H1 (cell line): ENCODE measurements around the gene PRKCZ. TPM values are rescaled to one million over a fixed set of nuclear protein-coding genes. Genes with fewer than 3 reads are reported as not detected.

Experiments used
- CTCF ChIA-PET: fragments of 300-600 bp; sonication (Branson Sonifier 250); formaldehyde crosslinking; loops from one replicate; lab custom pipeline; 2021; ENCODE audit not compliant: partially characterized antibody; lab: Charles Lee
- POLR2A ChIA-PET: fragments of 300-600 bp; sonication (Branson Sonifier 250); formaldehyde crosslinking; loops from one replicate; lab custom pipeline; 2021; ENCODE audit warnings: inconsistent platforms; ENCODE audit not compliant: partially characterized antibody; lab: Charles Lee
- DNase-seq, 2 experiments: peaks; one replicate each; pipeline versions ENCODE4 v3.0.0 to v3.0.0-alpha.2; 2010 to 2022; ENCODE audit warnings: low spot score in 2 of 2, low read depth in 1 of 2, mixed read lengths in 1 of 2
- FAIRE-seq: peaks from 2 replicates; lab custom pipeline; 2011; peaks lifted over from hg19 to GRCh38; lab: Jason Lieb, UNC
- H2AFZ ChIP-seq: 2 replicates; pipeline ENCODE4 v1.8.1; 2012; ENCODE audit warnings: low read length, inconsistent platforms
- H2AK5ac ChIP-seq: 2 replicates; pipeline ENCODE4 v1.6.1; 2013; ENCODE audit warnings: low read depth, low read length
- H2BK120ac ChIP-seq: replicated peaks from 2 replicates; pipeline ENCODE3; 2013; ENCODE audit warnings: low read depth, low read length, inconsistent platforms
- H2BK12ac ChIP-seq: 2 replicates; pipeline ENCODE4 v1.6.1; 2013; ENCODE audit warnings: low read depth, low read length
- H2BK15ac ChIP-seq: 2 replicates; pipeline ENCODE4 v1.6.1; 2013; ENCODE audit warnings: low read length
- H2BK20ac ChIP-seq: 2 replicates; pipeline ENCODE4 v1.6.1; 2013; ENCODE audit warnings: low read length
- H2BK5ac ChIP-seq: 2 replicates; pipeline ENCODE4 v1.6.1; 2013; ENCODE audit warnings: low read depth, low read length
- H3K14ac ChIP-seq: 2 replicates; pipeline ENCODE4 v1.6.1; 2013; ENCODE audit warnings: inconsistent platforms; ENCODE audit not compliant: insufficient read length
- H3K18ac ChIP-seq: 2 replicates; pipeline ENCODE4 v1.6.1; 2013; ENCODE audit warnings: low read length; ENCODE audit errors: extremely low read depth
- H3K23ac ChIP-seq: 2 replicates; pipeline ENCODE4 v1.6.1; 2013; ENCODE audit warnings: inconsistent platforms; ENCODE audit not compliant: insufficient read length
- H3K23me2 ChIP-seq: 2 replicates; pipeline ENCODE4 v1.6.1; 2013; ENCODE audit warnings: low read depth, low read length
- H3K27ac ChIP-seq: 2 replicates; pipeline ENCODE4 v1.6.1; 2011; ENCODE audit warnings: low read depth, low read length, inconsistent platforms
- H3K27me3 ChIP-seq, 4 experiments: replicated peaks in 1 of 4; 1 replicate in 1 of 4; 2 replicates in 3 of 4; pipeline versions ENCODE4 v1.6.1 to v1.8.1; 2011 to 2013; ENCODE audit warnings: low read length in 3 of 4, mild to moderate bottlenecking in 3 of 4, inconsistent platforms in 2 of 4, mixed read lengths in 2 of 4, moderate library complexity in 1 of 4; ENCODE audit not compliant: control insufficient read depth in 3 of 4, insufficient read depth in 3 of 4; ENCODE audit errors: extremely low read depth in 1 of 4
- H3K36me3 ChIP-seq, 4 experiments: 2 replicates each; pipeline versions ENCODE4 v1.6.1 to v1.8.1; 2011 to 2013; ENCODE audit warnings: mild to moderate bottlenecking in 4 of 4, low read length in 3 of 4, moderate library complexity in 2 of 4, control low read depth in 1 of 4, inconsistent platforms in 1 of 4; ENCODE audit not compliant: insufficient read depth in 4 of 4, control insufficient read depth in 2 of 4
- H3K4ac ChIP-seq: replicated peaks from 2 replicates; pipeline ENCODE3; 2013; ENCODE audit warnings: low read length, low read depth, mixed read lengths, inconsistent platforms; ENCODE audit not compliant: insufficient read length
- H3K4me1 ChIP-seq, 4 experiments: replicated peaks in 1 of 4; 1 replicate in 1 of 4; 2 replicates in 3 of 4; pipeline versions ENCODE4 v1.6.1 to v1.8.1; 2011 to 2013; ENCODE audit warnings: low read length in 3 of 4, inconsistent platforms in 2 of 4, mixed read lengths in 1 of 4; ENCODE audit not compliant: insufficient read depth in 4 of 4, control insufficient read depth in 3 of 4
- H3K4me2 ChIP-seq, 2 experiments: 2 replicates each; pipeline versions ENCODE4 v1.6.1 to v1.8.1; 2011 to 2013; ENCODE audit warnings: low read depth in 2 of 2, low read length in 2 of 2, control low read depth in 1 of 2, inconsistent platforms in 1 of 2, mild to moderate bottlenecking in 1 of 2; ENCODE audit not compliant: insufficient read depth in 1 of 2
- H3K4me3 ChIP-seq, 4 experiments: fragments of 200-600, 300-600 bp in 1 of 4; sonication (generic), shearing (Covaris generic), sonication (Bioruptor Twin) in 1 of 4; 2 replicates each; pipeline versions ENCODE4 v1.5.1 to v1.8.1; 2011 to 2016; ENCODE audit warnings: low read length in 4 of 4, low read depth in 3 of 4, control low read depth in 2 of 4, inconsistent platforms in 2 of 4, mild to moderate bottlenecking in 2 of 4, mixed read lengths in 1 of 4, moderate library complexity in 1 of 4; ENCODE audit not compliant: insufficient read depth in 2 of 4; ENCODE audit errors: extremely low read depth in 1 of 4
- H3K56ac ChIP-seq: replicated peaks from 2 replicates; pipeline ENCODE3; 2013; ENCODE audit warnings: low read depth, mild to moderate bottlenecking, mixed read lengths, low read length, inconsistent platforms; ENCODE audit not compliant: insufficient read length
- H3K79me1 ChIP-seq: 2 replicates; pipeline ENCODE4 v1.6.1; 2013; ENCODE audit warnings: low read depth, low read length, control low read depth
- H3K79me2 ChIP-seq, 2 experiments: 2 replicates each; pipeline versions ENCODE4 v1.6.1 to v1.8.1; 2012 to 2013; ENCODE audit warnings: low read length in 2 of 2, mild to moderate bottlenecking in 2 of 2, inconsistent platforms in 1 of 2; ENCODE audit not compliant: insufficient read depth in 2 of 2, control insufficient read depth in 1 of 2
- H3K9ac ChIP-seq, 4 experiments: replicated peaks in 1 of 4; 1 replicate in 1 of 4; 2 replicates in 3 of 4; pipeline versions ENCODE4 v1.6.1 to v1.8.1; 2011 to 2013; ENCODE audit warnings: low read depth in 3 of 4, low read length in 3 of 4, control low read depth in 2 of 4, mild to moderate bottlenecking in 2 of 4, moderate library complexity in 2 of 4, inconsistent platforms in 1 of 4; ENCODE audit errors: extremely low read depth in 1 of 4
- H3K9me3 ChIP-seq, 2 experiments: 2 replicates each; pipeline versions ENCODE4 v1.6.1 to v1.8.1; 2012 to 2013; ENCODE audit warnings: mild to moderate bottlenecking in 2 of 2, moderate library complexity in 2 of 2, control low read depth in 1 of 2, inconsistent platforms in 1 of 2, low read depth in 1 of 2, low read length in 1 of 2, mixed read lengths in 1 of 2; ENCODE audit not compliant: insufficient read depth in 2 of 2
- H4K20me1 ChIP-seq, 2 experiments: replicated peaks in 1 of 2; 2 replicates each; pipeline versions ENCODE3 to v1.8.1; 2011 to 2013; ENCODE audit warnings: inconsistent platforms in 2 of 2, low read length in 2 of 2, mild to moderate bottlenecking in 1 of 2; ENCODE audit not compliant: insufficient read depth in 2 of 2, control insufficient read depth in 1 of 2
- H4K5ac ChIP-seq: 2 replicates; pipeline ENCODE4 v1.6.1; 2013; ENCODE audit warnings: low read length, low read depth, mixed read lengths, inconsistent platforms; ENCODE audit not compliant: insufficient read length
- H4K8ac ChIP-seq: 2 replicates; pipeline ENCODE4 v1.8.0; 2013; ENCODE audit warnings: mild to moderate bottlenecking, moderate library complexity, low read length, inconsistent platforms; ENCODE audit not compliant: insufficient read depth; ENCODE audit errors: extremely low read depth
- H4K91ac ChIP-seq: replicated peaks from 2 replicates; pipeline ENCODE3; 2013; ENCODE audit warnings: low read length, mixed read lengths, inconsistent platforms; ENCODE audit not compliant: insufficient read length
- ATF2 ChIP-seq: IDR thresholded peaks from 2 replicates; pipeline ENCODE4 v1.6.1; 2012; ENCODE audit warnings: low read length, inconsistent platforms
- ATF3 ChIP-seq: IDR thresholded peaks from 2 replicates; pipeline ENCODE4 v1.6.1; 2011; ENCODE audit warnings: low read depth, mild to moderate bottlenecking, low read length; ENCODE audit not compliant: insufficient read depth
- CBX8 ChIP-seq: fragments of 300-800, 300-1000 bp; sonication (generic); IDR thresholded peaks from 2 replicates; pipeline ENCODE4 v1.7.1; 2016; ENCODE audit warnings: low read depth, low read length, borderline replicate concordance
- PHF8 ChIP-seq: fragments of 200-600 bp; sonication (generic); conservative IDR thresholded peaks from 2 replicates; pipeline ENCODE4 v1.7.1; 2012; ENCODE audit warnings: low read depth, mild to moderate bottlenecking, inconsistent platforms, low read length, moderate library complexity
- POU5F1 ChIP-seq: IDR thresholded peaks from 2 replicates; pipeline ENCODE4 v1.6.1; 2011; ENCODE audit warnings: low read depth, mild to moderate bottlenecking, low read length, moderate library complexity
- RAD21 ChIP-seq, 2 experiments: IDR thresholded peaks in 1 of 2; conservative IDR thresholded peaks in 1 of 2; 2 replicates each; pipeline ENCODE4 v1.6.1; 2011; ENCODE audit warnings: low read depth in 2 of 2, low read length in 2 of 2, improper control_type of control experiment in 1 of 2, inconsistent platforms in 1 of 2, mild to moderate bottlenecking in 1 of 2, moderate library complexity in 1 of 2
- YY1 ChIP-seq: IDR thresholded peaks from 2 replicates; pipeline ENCODE4 v1.6.1; 2011; ENCODE audit warnings: low read depth, mild to moderate bottlenecking, low read length
- WGBS, 2 experiments: shearing (Covaris generic) in 1 of 2; methylation state at CpG; one replicate each; pipeline versions ENCODE4 v1.1.6 to v1.1.7; 2013 to 2015; ENCODE audit warnings: low lambda C conversion rate in 2 of 2, mixed read lengths in 2 of 2, inconsistent platforms in 1 of 2, low coverage in 1 of 2, missing lambda C conversion rate in 1 of 2; ENCODE audit not compliant: insufficient replicate concordance in 2 of 2, insufficient coverage in 1 of 2, insufficient read length in 1 of 2; ENCODE audit errors: extremely low coverage in 1 of 2, missing lambda C conversion rate in 1 of 2; 5-methylcytosine and 5-hydroxymethylcytosine counted together
- polyA plus RNA-seq, 7 experiments: library from polyadenylated mRNA; depleted of rRNA in 3 of 7; stranded (reverse) in 5 of 7; unstranded in 2 of 7; fragments of >200 nt in 5 of 7; fragments of 200-250 nt in 2 of 7; gene quantifications; 1 replicate in 5 of 7; 2 replicates in 1 of 7; 4 replicates in 1 of 7; pipeline versions ENCODE4 v1.2.1 to v1.2.3, GENCODE V29; 2011 to 2013; ENCODE audit warnings: missing spikeins in 2 of 7, mixed read lengths in 2 of 7
- total RNA-seq: library from RNA; stranded (reverse); fragmentation: NEBNext Ultra II Directional; extraction: Animal tissue kit (Norgen Biotek cat#: 25700); gene quantifications from 2 replicates; pipeline ENCODE4 v1.2.1, GENCODE V29; 2021
- TF ChIP-seq, protein P1 (sequence below), 3 experiments: IDR thresholded peaks; 1 replicate in 2 of 3; 2 replicates in 1 of 3; pipeline versions ENCODE4 v1.5.1 to v1.6.1; 2011; ENCODE audit warnings: low read length in 3 of 3, mild to moderate bottlenecking in 3 of 3, inconsistent platforms in 2 of 3, low read depth in 1 of 3, moderate library complexity in 1 of 3; ENCODE audit not compliant: insufficient read depth in 1 of 3; ENCODE audit errors: control extremely low read depth in 1 of 3

Gene PRKCZ
- total and polyA plus RNA-seq, 2 of the 8 experiments (the other 6 are each of a cell fraction or from before 2014, with no cell fraction given), result 37.4 to 45.1 TPM

GRCh38 chr1:2060535-2060934 lies 10.3 kb downstream of the PRKCZ start:
- H2BK12ac ChIP-seq, result no peak overlapping the region
- POLR2A ChIA-PET, result no interaction called here
- no peaks in the 10 kb centered on the region for H3K27me3 ChIP-seq
- no peak overlapping the region for H3K4ac ChIP-seq
- H4K5ac ChIP-seq, result no peak overlapping the region
- no peak overlapping the region for H3K4me3 ChIP-seq
- peaks cover 3 to 22% (median 17%) of the 10 kb centered on the region in 4 experiments; a peak in 5 of 8 replicates for H3K36me3 ChIP-seq
- no peak overlapping the region for H2BK15ac ChIP-seq
- CTCF ChIA-PET, result interaction anchor here (1.1 kb wide), 1 partner anchor 11 kb away, joined by 3 read pairs; no protein-coding TSS in a partner anchor
- H3K79me2 ChIP-seq, result peaks cover 0 to 9% of the 10 kb centered on the region in 2 experiments; a peak in 2 of 4 replicates
- H3K4me2 ChIP-seq, result no peak overlapping the region
- H3K9me3 ChIP-seq, result no peaks in the 10 kb centered on the region
- WGBS, 2 experiments, result 97% methylated on average over 23 of the region's 23 CpGs; no CpG with 5 or more reads in 1 of the 2 experiments
- no peak overlapping the region for H3K27ac ChIP-seq
- no peak overlapping the region for H2AK5ac ChIP-seq
- H3K23ac ChIP-seq, result no peak overlapping the region
- FAIRE-seq (no peak), DNase-seq (no peak)
- no peak overlapping the region for H2BK5ac ChIP-seq
- no peaks in the 10 kb centered on the region for H3K23me2 ChIP-seq
- H3K9ac ChIP-seq, result no peak overlapping the region
- no peak overlapping the region; the same call in 1 of the 2 replicates for H4K8ac ChIP-seq
- no peak overlapping the region for H2AFZ ChIP-seq
- no peak overlapping the region for H3K14ac ChIP-seq
- no peak overlapping the region for H2BK20ac ChIP-seq
- H3K56ac ChIP-seq, result no peak overlapping the region
- H4K20me1 ChIP-seq, result peaks cover 0 to 7% of the 10 kb centered on the region in 2 experiments
- peaks cover 5% of the 10 kb centered on the region for H3K79me1 ChIP-seq
- no peak overlapping the region for H3K18ac ChIP-seq
- no peak overlapping the region for H2BK120ac ChIP-seq
- no peaks in the 10 kb centered on the region for H3K4me1 ChIP-seq
- H4K91ac ChIP-seq, result no peak overlapping the region
- TF ChIP-seq, protein P1, sequence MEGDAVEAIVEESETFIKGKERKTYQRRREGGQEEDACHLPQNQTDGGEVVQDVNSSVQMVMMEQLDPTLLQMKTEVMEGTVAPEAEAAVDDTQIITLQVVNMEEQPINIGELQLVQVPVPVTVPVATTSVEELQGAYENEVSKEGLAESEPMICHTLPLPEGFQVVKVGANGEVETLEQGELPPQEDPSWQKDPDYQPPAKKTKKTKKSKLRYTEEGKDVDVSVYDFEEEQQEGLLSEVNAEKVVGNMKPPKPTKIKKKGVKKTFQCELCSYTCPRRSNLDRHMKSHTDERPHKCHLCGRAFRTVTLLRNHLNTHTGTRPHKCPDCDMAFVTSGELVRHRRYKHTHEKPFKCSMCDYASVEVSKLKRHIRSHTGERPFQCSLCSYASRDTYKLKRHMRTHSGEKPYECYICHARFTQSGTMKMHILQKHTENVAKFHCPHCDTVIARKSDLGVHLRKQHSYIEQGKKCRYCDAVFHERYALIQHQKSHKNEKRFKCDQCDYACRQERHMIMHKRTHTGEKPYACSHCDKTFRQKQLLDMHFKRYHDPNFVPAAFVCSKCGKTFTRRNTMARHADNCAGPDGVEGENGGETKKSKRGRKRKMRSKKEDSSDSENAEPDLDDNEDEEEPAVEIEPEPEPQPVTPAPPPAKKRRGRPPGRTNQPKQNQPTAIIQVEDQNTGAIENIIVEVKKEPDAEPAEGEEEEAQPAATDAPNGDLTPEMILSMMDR (IDR thresholded peaks at IDR 0.05; ENCODE audit: control extremely low read depth in 1 of 3, insufficient read depth in 1 of 3, low read depth in 1 of 3, low read length in 3 of 3), result no peak
- TF ChIP-seq PHF8 (no peak), ATF3 (no peak), POU5F1 (no peak), RAD21 (IDR thresholded peaks at IDR 0.05 in 1 of 2, conservative IDR thresholded peaks at IDR 0.05 in 1 of 2; ENCODE audit: low read depth in 2 of 2, low read length in 2 of 2) (no peak), CBX8 (no peak), ATF2 (no peak), YY1 (no peak)
